HepG2 (cell line): ENCODE results near the gene ZNF607. TPM values are rescaled to one million over a fixed set of nuclear protein-coding genes. Genes with fewer than 3 reads are reported as not detected.

Source experiments
- ATAC-seq: fragments of 200-7000 bp; cut with Tn5 transposase; 3 replicates; pipeline ENCODE4 v1.9.1; 2020; ENCODE audit warnings: mild to moderate bottlenecking, moderate library complexity
- Bru-seq: library from RNA; stranded (reverse); fragments of 400-500 nt; gene quantifications from one replicate; lab custom pipeline; 2021; lab: Mats Ljungman, UMichigan
- BruChase-seq, 2 experiments: library from RNA; stranded (reverse); fragments of 400-500 nt; gene quantifications; one replicate each; lab custom pipeline; 2021; lab: Mats Ljungman, UMichigan
- BruUV-seq: library from RNA; stranded (reverse); fragments of 400-500 nt; replicated peaks from 2 replicates; lab custom pipeline; 2021; lab: Mats Ljungman, UMichigan
- CTCF ChIA-PET: fragments of 300-600 bp; formaldehyde crosslinking; extraction: SDS; loops from one replicate; lab custom pipeline; 2021; ENCODE audit warnings: low total read pairs, inconsistent platforms, low intra/inter-chr PET ratio; lab: Yijun Ruan, JAX
- POLR2A ChIA-PET: fragments of 350-600 bp; sonication (Branson Sonifier 250); formaldehyde crosslinking; loops from one replicate; lab custom pipeline; 2020; ENCODE audit warnings: antibody characterized with exemption, inconsistent platforms; lab: Yijun Ruan, JAX
- DNase-seq: peaks from one replicate; pipeline ENCODE4 v3.0.0-alpha.2; 2015; ENCODE audit warnings: low spot score
- FAIRE-seq: peaks from 3 replicates; lab custom pipeline; 2011; peaks lifted over from hg19 to GRCh38; lab: Jason Lieb, UNC
- H2AFZ ChIP-seq: one replicate; pipeline ENCODE4 v1.6.1; 2011; ENCODE audit warnings: low read length, inconsistent platforms
- H3K27ac ChIP-seq: fragments of 300-600 bp; 3 replicates; pipeline ENCODE4 v1.8.0; 2011; ENCODE audit warnings: mixed run types, mild to moderate bottlenecking, mixed read lengths, low read length, inconsistent platforms; ENCODE audit not compliant: insufficient read depth; ENCODE audit errors: extremely low read length
- H3K27me3 ChIP-seq, 2 experiments: fragments of 200-600 bp in 1 of 2; 2 replicates in 1 of 2; 3 replicates in 1 of 2; pipeline versions ENCODE4 v1.6.0 to v1.8.0; 2011; ENCODE audit warnings: low read length in 2 of 2, mild to moderate bottlenecking in 2 of 2, moderate library complexity in 2 of 2, inconsistent platforms in 1 of 2; ENCODE audit not compliant: insufficient read depth in 2 of 2, control insufficient read depth in 1 of 2
- H3K36me3 ChIP-seq, 2 experiments: fragments of 200-600 bp in 1 of 2; replicated peaks in 1 of 2; 2 replicates in 1 of 2; 3 replicates in 1 of 2; pipeline versions ENCODE4 v1.5.1 to v1.8.0; 2011; ENCODE audit warnings: low read length in 2 of 2, inconsistent platforms in 1 of 2; ENCODE audit not compliant: insufficient read depth in 2 of 2, control insufficient read depth in 1 of 2
- H3K4me1 ChIP-seq: 2 replicates; pipeline ENCODE4 v1.5.1; 2012; ENCODE audit warnings: low read length, inconsistent platforms; ENCODE audit not compliant: insufficient read depth
- H3K4me2 ChIP-seq: 2 replicates; pipeline ENCODE4 v1.6.0; 2011; ENCODE audit warnings: low read depth, low read length, inconsistent platforms
- H3K4me3 ChIP-seq, 3 experiments: fragments of 200-600 bp in 1 of 3; sonication (generic), shearing (Covaris generic) in 1 of 3; replicated peaks in 1 of 3; 2 replicates each; pipeline ENCODE4 v1.5.1; 2011 to 2016; ENCODE audit warnings: low read length in 3 of 3, inconsistent platforms in 2 of 3, low read depth in 2 of 3, mild to moderate bottlenecking in 2 of 3, control low read depth in 1 of 3, mixed read lengths in 1 of 3; ENCODE audit not compliant: insufficient read depth in 1 of 3
- H3K79me2 ChIP-seq: one replicate; pipeline ENCODE4 v1.6.1; 2011; ENCODE audit warnings: low read length, inconsistent platforms; ENCODE audit not compliant: insufficient read depth
- H3K9ac ChIP-seq: 2 replicates; pipeline ENCODE4 v1.6.0; 2011; ENCODE audit warnings: mild to moderate bottlenecking, low read depth, low read length, inconsistent platforms; ENCODE audit not compliant: insufficient read depth
- H3K9me3 ChIP-seq: 2 replicates; pipeline ENCODE4 v1.5.1; 2012; ENCODE audit warnings: mild to moderate bottlenecking, low read length
- H4K20me1 ChIP-seq: 2 replicates; pipeline ENCODE4 v1.6.0; 2011; ENCODE audit warnings: inconsistent platforms, mild to moderate bottlenecking, low read length, moderate library complexity; ENCODE audit not compliant: insufficient read depth
- DNMT3B ChIP-seq: conservative IDR thresholded peaks from 2 replicates; pipeline ENCODE4 v1.6.1; 2016; ENCODE audit warnings: missing biosample characterization, control low read depth
- FOXO1 ChIP-seq: sonication (generic); formaldehyde crosslinking; IDR thresholded peaks from 2 replicates; pipeline ENCODE4 v1.4.0; 2020; ENCODE audit warnings: missing genetic modification reagents
- RBFOX2 ChIP-seq: fragments of 200-400 bp; formaldehyde crosslinking; IDR thresholded peaks from 2 replicates; pipeline ENCODE4 v1.6.1; 2017; ENCODE audit warnings: low read depth, mild to moderate bottlenecking, low read length
- WGBS: methylation state at CpG from one replicate; pipeline ENCODE4 v1.1.6; 2017; ENCODE audit warnings: low lambda C conversion rate; 5-methylcytosine and 5-hydroxymethylcytosine counted together
- in situ Hi-C: cut with HindIII; loops from 2 replicates; pipeline ENCODE4 v1.10.0; 2017; ENCODE audit warnings: low pct_unique_long_range_greater_than_20kb; ENCODE audit not compliant: extremely low pct_ligation_motif_present
- intact Hi-C: fragments of 100-400 bp; cut with micrococcal nuclease; formaldehyde crosslinking; loops from one replicate; pipeline ENCODE4 v1.10.0; 2022; ENCODE audit not compliant: unreplicated experiment
- long read RNA-seq, 2 experiments: library from RNA in 1 of 2; library from polyadenylated mRNA in 1 of 2; stranded (forward) in 1 of 2; unstranded in 1 of 2; transcript quantifications; one replicate each; pipeline ENCODE4 v2.0.0, GENCODE V29; 2019 to 2022
- polyA minus RNA-seq, 3 experiments: library from RNA; depleted of rRNA, polyadenylated mRNA; stranded (reverse); fragments of >200 nt; gene quantifications; 2 replicates each; pipeline ENCODE4 v1.2.3, GENCODE V29; 2011; ENCODE audit warnings: low replicate concordance in 1 of 3
- polyA plus RNA-seq, 8 experiments: library from polyadenylated mRNA; depleted of rRNA in 3 of 8; stranded (reverse) in 7 of 8; unstranded in 1 of 8; fragments of >200 nt; fragmentation: Illumina TruSeq in 4 of 8; extraction: Trizol in 4 of 8; gene quantifications; 2 replicates each; pipeline versions ENCODE4 v1.2.1 to v1.2.3, GENCODE V29; 2011 to 2016; ENCODE audit warnings: low read depth in 4 of 8, missing spikeins in 1 of 8, mixed read lengths in 1 of 8; ENCODE audit not compliant: insufficient read depth in 1 of 8
- total RNA-seq, 5 experiments: library from RNA; depleted of rRNA; stranded (reverse); fragments of >200 nt; fragmentation: Illumina TruSeq; extraction: Trizol; gene quantifications; 2 replicates each; pipeline ENCODE4 v1.2.3, GENCODE V29; 2016; ENCODE audit warnings: low read depth in 1 of 5
- TF ChIP-seq, protein P1 (sequence below): sonication (generic); formaldehyde crosslinking; IDR thresholded peaks from 2 replicates; pipeline ENCODE4 v1.4.0; 2020; ENCODE audit warnings: missing genetic modification reagents
- TF ChIP-seq, protein P2 (sequence below): sonication (generic); formaldehyde crosslinking; IDR thresholded peaks from 2 replicates; pipeline ENCODE4 v1.8.0; 2022; ENCODE audit warnings: missing genetic modification reagents, low read depth, mild to moderate bottlenecking, borderline replicate concordance
- TF ChIP-seq, protein P3 (sequence below): sonication (generic); formaldehyde crosslinking; IDR thresholded peaks from 2 replicates; pipeline ENCODE4 v1.9.0; 2021; ENCODE audit warnings: mild to moderate bottlenecking, missing genetic modification reagents

ZNF607 gene
- 8.3 and 11.3 TPM in 2 replicates for total RNA-seq (2016; rRNA removed; fragmentation: Illumina TruSeq; extraction: Trizol)
- total RNA-seq (2016; cell fraction: cytosol; rRNA removed; fragmentation: Illumina TruSeq; extraction: Trizol; ENCODE audit: low read depth) = 1.0 and 1.2 TPM in 2 replicates
- total RNA-seq (2016; cell fraction: insoluble cytoplasmic fraction; rRNA removed; fragmentation: Illumina TruSeq; extraction: Trizol) = 9.2 and 10.6 TPM in 2 replicates
- total RNA-seq (2016; cell fraction: membrane; rRNA removed; fragmentation: Illumina TruSeq; extraction: Trizol) = 3.5 and 4.4 TPM in 2 replicates
- 8.0 and 8.2 TPM in 2 replicates for total RNA-seq (2016; cell fraction: nucleus; rRNA removed; fragmentation: Illumina TruSeq; extraction: Trizol)
- 3.8 and 4.2 TPM in 2 replicates for polyA plus RNA-seq (2011; rRNA removed)
- 2.7 and 3.3 TPM in 2 replicates for polyA plus RNA-seq (2011; cell fraction: cytosol; rRNA removed)
- polyA plus RNA-seq (2011; cell fraction: nucleus; rRNA removed) = 7.0 and 9.5 TPM in 2 replicates
- polyA plus RNA-seq (2012) = 4.9 and 5.6 TPM in 2 replicates
- polyA plus RNA-seq (2016; cell fraction: cytosol; fragmentation: Illumina TruSeq; extraction: Trizol; ENCODE audit: low read depth) = 0.36 and 0.38 TPM in 2 replicates
- polyA plus RNA-seq (2016; cell fraction: insoluble cytoplasmic fraction; fragmentation: Illumina TruSeq; extraction: Trizol; ENCODE audit: low read depth) = 4.2 and 4.9 TPM in 2 replicates
- polyA plus RNA-seq (2016; cell fraction: membrane; fragmentation: Illumina TruSeq; extraction: Trizol; ENCODE audit: low read depth) = 0.96 and 1.2 TPM in 2 replicates
- 11.0 and 11.1 TPM in 2 replicates for polyA plus RNA-seq (2016; cell fraction: nucleus; fragmentation: Illumina TruSeq; extraction: Trizol; ENCODE audit: insufficient read depth, low read depth)
- polyA minus RNA-seq (2011; rRNA and poly(A)+ RNA removed; ENCODE audit: low replicate concordance) = 5.1 and 5.8 TPM in 2 replicates
- 2.3 and 3.2 TPM in 2 replicates for polyA minus RNA-seq (2011; cell fraction: cytosol; rRNA and poly(A)+ RNA removed)
- 5.3 and 8.1 TPM in 2 replicates for polyA minus RNA-seq (2011; cell fraction: nucleus; rRNA and poly(A)+ RNA removed)
- Bru-seq, nascent RNA = percentile 66 among the genes with signal in this experiment
- BruChase-seq, experiment 1, labeled RNA remaining after a 6-hour chase = percentile 69 among the genes with signal in this experiment
- percentile 85 among the genes with signal in this experiment for BruChase-seq, experiment 2, labeled RNA remaining after a 2-hour chase
- long read RNA-seq, experiment 1, partial matches to known transcripts = 0 of 1 reads
- long read RNA-seq, experiment 1, other reads (novel, unspliced or antisense) = 1 of 1 reads
- long read RNA-seq, experiment 2, partial matches to known transcripts = 0 of 8 reads
- long read RNA-seq, experiment 2, other reads (novel, unspliced or antisense) = 7 of 8 reads

- peak within 1 kb of the TSS; percentile 82 for H3K9ac ChIP-seq
- peak; percentile 86 for FAIRE-seq
- DNase-seq = peak; percentile 91
- peak within 1 kb of the TSS; percentile 89 for H3K27ac ChIP-seq
- H3K4me1 ChIP-seq = peaks cover 9% of the 10 kb centered on the region
- in situ Hi-C loops = no loop called here
- peak within 1 kb of the TSS; percentile 81 for H3K4me2 ChIP-seq
- BruUV-seq = TSS peak; percentile 78
- ChIA-PET POLR2A (interaction anchor here (0.6 to 2.1 kb wide), 4 partner anchors 27 to 126 kb away, joined by 3 to 8 read pairs (median 5); partner anchors contain the start of gene ZNF573), CTCF (no interaction called here)
- no peaks in the 10 kb centered on the region for H3K27me3 ChIP-seq
- peaks cover 10% of the 10 kb centered on the region for H3K79me2 ChIP-seq
- ATAC-seq = peak; percentile 95
- H2AFZ ChIP-seq = peak within 1 kb of the TSS; percentile 82
- WGBS = 0% methylated on average over 8 of the region's 54 CpGs
- peak within 1 kb of the TSS; percentile 75 to 95 (median 92) for H3K4me3 ChIP-seq
- no peaks in the 10 kb centered on the region for H4K20me1 ChIP-seq
- intact Hi-C loops = loop anchor here (1.0 to 5.0 kb wide), 2 partner anchors 60 to 347 kb away; partner anchors contain the start of genes ZNF527 and ZNF573
- H3K36me3 ChIP-seq = no peaks in the 10 kb centered on the region
- no peaks in the 10 kb centered on the region for H3K9me3 ChIP-seq
- TF ChIP-seq, protein P1, sequence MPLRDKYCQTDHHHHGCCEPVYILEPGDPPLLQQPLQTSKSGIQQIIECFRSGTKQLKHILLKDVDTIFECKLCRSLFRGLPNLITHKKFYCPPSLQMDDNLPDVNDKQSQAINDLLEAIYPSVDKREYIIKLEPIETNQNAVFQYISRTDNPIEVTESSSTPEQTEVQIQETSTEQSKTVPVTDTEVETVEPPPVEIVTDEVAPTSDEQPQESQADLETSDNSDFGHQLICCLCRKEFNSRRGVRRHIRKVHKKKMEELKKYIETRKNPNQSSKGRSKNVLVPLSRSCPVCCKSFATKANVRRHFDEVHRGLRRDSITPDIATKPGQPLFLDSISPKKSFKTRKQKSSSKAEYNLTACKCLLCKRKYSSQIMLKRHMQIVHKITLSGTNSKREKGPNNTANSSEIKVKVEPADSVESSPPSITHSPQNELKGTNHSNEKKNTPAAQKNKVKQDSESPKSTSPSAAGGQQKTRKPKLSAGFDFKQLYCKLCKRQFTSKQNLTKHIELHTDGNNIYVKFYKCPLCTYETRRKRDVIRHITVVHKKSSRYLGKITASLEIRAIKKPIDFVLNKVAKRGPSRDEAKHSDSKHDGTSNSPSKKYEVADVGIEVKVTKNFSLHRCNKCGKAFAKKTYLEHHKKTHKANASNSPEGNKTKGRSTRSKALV (CRISPR knock-in tag) = no peak
- peak; percentile 9; the same call in 1 of the 2 replicates for TF ChIP-seq FOXO1
- peak; percentile 73 for TF ChIP-seq RBFOX2
- TF ChIP-seq DNMT3B (CRISPR knock-in tag) = peak; percentile 16; the same call in 1 of the 2 replicates
- TF ChIP-seq, protein P2, sequence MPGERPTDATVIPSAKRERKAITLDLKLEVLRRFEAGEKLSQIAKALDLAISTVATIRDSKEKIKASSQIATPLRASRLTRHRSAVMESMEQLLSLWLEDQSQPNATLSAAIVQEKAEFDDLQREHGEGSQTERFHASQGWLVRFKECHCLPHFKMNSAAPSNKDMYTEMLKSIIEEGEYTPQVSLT (CRISPR knock-in tag) = no peak
- TF ChIP-seq, protein P3, sequence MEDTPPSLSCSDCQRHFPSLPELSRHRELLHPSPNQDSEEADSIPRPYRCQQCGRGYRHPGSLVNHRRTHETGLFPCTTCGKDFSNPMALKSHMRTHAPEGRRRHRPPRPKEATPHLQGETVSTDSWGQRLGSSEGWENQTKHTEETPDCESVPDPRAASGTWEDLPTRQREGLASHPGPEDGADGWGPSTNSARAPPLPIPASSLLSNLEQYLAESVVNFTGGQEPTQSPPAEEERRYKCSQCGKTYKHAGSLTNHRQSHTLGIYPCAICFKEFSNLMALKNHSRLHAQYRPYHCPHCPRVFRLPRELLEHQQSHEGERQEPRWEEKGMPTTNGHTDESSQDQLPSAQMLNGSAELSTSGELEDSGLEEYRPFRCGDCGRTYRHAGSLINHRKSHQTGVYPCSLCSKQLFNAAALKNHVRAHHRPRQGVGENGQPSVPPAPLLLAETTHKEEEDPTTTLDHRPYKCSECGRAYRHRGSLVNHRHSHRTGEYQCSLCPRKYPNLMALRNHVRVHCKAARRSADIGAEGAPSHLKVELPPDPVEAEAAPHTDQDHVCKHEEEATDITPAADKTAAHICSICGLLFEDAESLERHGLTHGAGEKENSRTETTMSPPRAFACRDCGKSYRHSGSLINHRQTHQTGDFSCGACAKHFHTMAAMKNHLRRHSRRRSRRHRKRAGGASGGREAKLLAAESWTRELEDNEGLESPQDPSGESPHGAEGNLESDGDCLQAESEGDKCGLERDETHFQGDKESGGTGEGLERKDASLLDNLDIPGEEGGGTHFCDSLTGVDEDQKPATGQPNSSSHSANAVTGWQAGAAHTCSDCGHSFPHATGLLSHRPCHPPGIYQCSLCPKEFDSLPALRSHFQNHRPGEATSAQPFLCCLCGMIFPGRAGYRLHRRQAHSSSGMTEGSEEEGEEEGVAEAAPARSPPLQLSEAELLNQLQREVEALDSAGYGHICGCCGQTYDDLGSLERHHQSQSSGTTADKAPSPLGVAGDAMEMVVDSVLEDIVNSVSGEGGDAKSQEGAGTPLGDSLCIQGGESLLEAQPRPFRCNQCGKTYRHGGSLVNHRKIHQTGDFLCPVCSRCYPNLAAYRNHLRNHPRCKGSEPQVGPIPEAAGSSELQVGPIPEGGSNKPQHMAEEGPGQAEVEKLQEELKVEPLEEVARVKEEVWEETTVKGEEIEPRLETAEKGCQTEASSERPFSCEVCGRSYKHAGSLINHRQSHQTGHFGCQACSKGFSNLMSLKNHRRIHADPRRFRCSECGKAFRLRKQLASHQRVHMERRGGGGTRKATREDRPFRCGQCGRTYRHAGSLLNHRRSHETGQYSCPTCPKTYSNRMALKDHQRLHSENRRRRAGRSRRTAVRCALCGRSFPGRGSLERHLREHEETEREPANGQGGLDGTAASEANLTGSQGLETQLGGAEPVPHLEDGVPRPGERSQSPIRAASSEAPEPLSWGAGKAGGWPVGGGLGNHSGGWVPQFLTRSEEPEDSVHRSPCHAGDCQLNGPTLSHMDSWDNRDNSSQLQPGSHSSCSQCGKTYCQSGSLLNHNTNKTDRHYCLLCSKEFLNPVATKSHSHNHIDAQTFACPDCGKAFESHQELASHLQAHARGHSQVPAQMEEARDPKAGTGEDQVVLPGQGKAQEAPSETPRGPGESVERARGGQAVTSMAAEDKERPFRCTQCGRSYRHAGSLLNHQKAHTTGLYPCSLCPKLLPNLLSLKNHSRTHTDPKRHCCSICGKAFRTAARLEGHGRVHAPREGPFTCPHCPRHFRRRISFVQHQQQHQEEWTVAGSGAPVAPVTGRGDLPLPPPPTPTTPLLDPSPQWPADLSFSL = peak; percentile 39; the same call in 1 of the 2 replicates
Measured at GRCh38 chr19:37719111-37719926, at the start of gene ZNF607. Gene ZNF607, minus strand, starts transcription at chr19:37719761. Its CDS starts 8,143 bp downstream, at chr19:37711618.
